Endothelial cell of umbilical vein (primary cell): ENCODE measurements around the gene KRTAP10-5. TPM values are rescaled to one million over a fixed set of nuclear protein-coding genes. Genes with fewer than 3 reads are reported as not detected.
"Not testable (repeated sequence)": the region's sequence is repeated elsewhere in the genome, so short reads cannot be mapped to it uniquely, and the experiment has no call there.

Source experiments
- BruUV-seq: library from RNA; stranded (reverse); fragments of 400-500 nt; replicated peaks from 2 replicates; lab custom pipeline; 2021; lab: Mats Ljungman, UMichigan
- CTCF ChIA-PET: fragments of 300-600, 350-600 bp; sonication (Branson Sonifier 250); formaldehyde crosslinking; loops from one replicate; lab custom pipeline; 2021; ENCODE audit warnings: antibody characterized with exemption, inconsistent platforms; lab: Charles Lee
- POLR2A ChIA-PET: fragments of 300-600, 350-600 bp; sonication (Branson Sonifier 250); formaldehyde crosslinking; loops from one replicate; lab custom pipeline; 2021; ENCODE audit warnings: antibody characterized with exemption, inconsistent platforms; lab: Charles Lee
- DNase-seq: peaks from one replicate; pipeline ENCODE4 v3.0.0-alpha.2; 2011; ENCODE audit warnings: low read depth, low spot score
- FAIRE-seq: peaks from 2 replicates; lab custom pipeline; 2011; peaks lifted over from hg19 to GRCh38; lab: Jason Lieb, UNC
- H2AFZ ChIP-seq: 2 replicates; pipeline ENCODE4 v1.6.0; 2012; ENCODE audit warnings: low read depth, low read length, control low read depth, inconsistent platforms
- H3K27ac ChIP-seq: 2 replicates; pipeline ENCODE4 v1.5.1; 2011; ENCODE audit warnings: low read depth, mild to moderate bottlenecking, control low read depth, low read length, moderate library complexity; ENCODE audit not compliant: insufficient read depth
- H3K27me3 ChIP-seq, 2 experiments: 2 replicates each; pipeline versions ENCODE4 v1.6.0 to v1.6.1; 2011; ENCODE audit warnings: low read length in 2 of 2, mixed read lengths in 1 of 2; ENCODE audit not compliant: control insufficient read depth in 2 of 2, insufficient read depth in 2 of 2
- H3K36me3 ChIP-seq, 2 experiments: 2 replicates in 1 of 2; 3 replicates in 1 of 2; pipeline ENCODE4 v1.5.1; 2011; ENCODE audit warnings: low read length in 2 of 2, mild to moderate bottlenecking in 1 of 2, moderate library complexity in 1 of 2; ENCODE audit not compliant: control insufficient read depth in 2 of 2, insufficient read depth in 2 of 2; ENCODE audit errors: extremely low read depth in 1 of 2
- H3K4me1 ChIP-seq: 3 replicates; pipeline ENCODE4 v1.5.1; 2011; ENCODE audit warnings: mild to moderate bottlenecking, low read length; ENCODE audit not compliant: control insufficient read depth, insufficient read depth; ENCODE audit errors: extremely low read depth
- H3K4me2 ChIP-seq: 2 replicates; pipeline ENCODE4 v1.6.1; 2011; ENCODE audit warnings: low read length, control low read depth, mixed read lengths; ENCODE audit not compliant: insufficient read depth
- H3K4me3 ChIP-seq, 3 experiments: fragments of 200-600 bp in 1 of 3; sonication (generic), shearing (Covaris generic) in 1 of 3; replicated peaks in 1 of 3; 2 replicates each; pipeline ENCODE4 v1.5.1; 2011 to 2016; ENCODE audit warnings: control low read depth in 3 of 3, low read length in 3 of 3, mild to moderate bottlenecking in 2 of 3, inconsistent platforms in 1 of 3, low read depth in 1 of 3, moderate library complexity in 1 of 3; ENCODE audit not compliant: insufficient read depth in 1 of 3
- H3K79me2 ChIP-seq: 2 replicates; pipeline ENCODE4 v1.6.0; 2012; ENCODE audit warnings: low read length, inconsistent platforms; ENCODE audit not compliant: control insufficient read depth, insufficient read depth
- H3K9ac ChIP-seq: replicated peaks from 2 replicates; pipeline ENCODE3; 2011; ENCODE audit warnings: low read length, control low read depth; ENCODE audit not compliant: insufficient read depth; ENCODE audit errors: extremely low read depth
- H3K9me1 ChIP-seq: replicated peaks from 3 replicates; pipeline ENCODE4 v1.6.0; 2011; ENCODE audit warnings: mild to moderate bottlenecking, low read length; ENCODE audit not compliant: control insufficient read depth, insufficient read depth; ENCODE audit errors: extremely low read depth
- H3K9me3 ChIP-seq: replicated peaks from 2 replicates; pipeline ENCODE4 v1.5.1; 2012; ENCODE audit warnings: low read length, inconsistent platforms; ENCODE audit not compliant: control insufficient read depth, insufficient read depth
- H4K20me1 ChIP-seq: replicated peaks from 2 replicates; pipeline ENCODE3; 2011; ENCODE audit warnings: mild to moderate bottlenecking, low read length; ENCODE audit not compliant: control insufficient read depth, insufficient read depth; ENCODE audit errors: extremely low read depth
- EZH2 ChIP-seq: IDR thresholded peaks from 2 replicates; pipeline ENCODE4 v1.6.1; 2012; ENCODE audit warnings: borderline replicate concordance, low read depth, mild to moderate bottlenecking, moderate library complexity, low read length, inconsistent platforms; ENCODE audit not compliant: severe bottlenecking
- FOS ChIP-seq: IDR thresholded peaks from 2 replicates; pipeline ENCODE4 v1.6.1; 2011; ENCODE audit warnings: mild to moderate bottlenecking, low read length, moderate library complexity, borderline replicate concordance; ENCODE audit not compliant: insufficient read depth
- GATA2 ChIP-seq: IDR thresholded peaks from 2 replicates; pipeline ENCODE4 v1.7.0; 2011; ENCODE audit warnings: low read depth, mild to moderate bottlenecking, moderate library complexity, mixed read lengths, low read length; ENCODE audit not compliant: insufficient read length, insufficient read depth
- JUN ChIP-seq: IDR thresholded peaks from 2 replicates; pipeline ENCODE4 v1.6.1; 2011; ENCODE audit warnings: borderline replicate concordance, low read depth; ENCODE audit not compliant: insufficient read length, insufficient read depth
- MYC ChIP-seq: IDR thresholded peaks from one replicate; pipeline ENCODE4 v1.6.1; 2011; ENCODE audit warnings: mild to moderate bottlenecking, low read depth, low read length
- POLR2A ChIP-seq: IDR thresholded peaks from 2 replicates; pipeline ENCODE4 v1.6.1; 2012; ENCODE audit warnings: low read depth, mild to moderate bottlenecking, control low read depth, low read length
- POLR2AphosphoS5 ChIP-seq: IDR thresholded peaks from 2 replicates; pipeline ENCODE4 v1.6.1; 2012; ENCODE audit warnings: low read depth, mild to moderate bottlenecking, control low read depth, low read length, moderate library complexity; ENCODE audit not compliant: insufficient read depth
- dilution Hi-C: fragments of 300-500 bp; cut with MboI; formaldehyde crosslinking; loops from one replicate; pipeline ENCODE4 v1.15.0; 2019; ENCODE audit warnings: low sequenced_read_pairs; ENCODE audit not compliant: extremely low pct_ligation_motif_present
- intact Hi-C: fragments of 100-400 bp; cut with micrococcal nuclease; formaldehyde crosslinking; loops from one replicate; pipeline ENCODE4 v1.10.0; 2022
- polyA plus RNA-seq, 4 experiments: library from polyadenylated mRNA; depleted of rRNA in 3 of 4; stranded (reverse) in 3 of 4; unstranded in 1 of 4; fragments of >200 nt; gene quantifications; 2 replicates each; pipeline versions ENCODE4 v1.2.1 to v1.2.3, GENCODE V29; 2011 to 2012; ENCODE audit warnings: missing spikeins in 1 of 4
- total RNA-seq: library from RNA; stranded (reverse); gene quantifications from 2 replicates; pipeline ENCODE4 v1.2.3, GENCODE V29; 2021
- TF ChIP-seq, protein P1 (sequence below): IDR thresholded peaks from 2 replicates; pipeline ENCODE4 v1.6.1; 2011; ENCODE audit not compliant: insufficient read depth, insufficient read length
- TF ChIP-seq, protein P2 (sequence below), 2 donors: IDR thresholded peaks; 1 replicate in 1 of 2; 2 replicates in 1 of 2; pipeline ENCODE4 v1.5.1; 2011; ENCODE audit warnings: low read length in 2 of 2, mild to moderate bottlenecking in 2 of 2, moderate library complexity in 2 of 2, control low read depth in 1 of 2, inconsistent platforms in 1 of 2, low read depth in 1 of 2; ENCODE audit not compliant: insufficient read depth in 1 of 2; ENCODE audit errors: extremely low read depth in 1 of 2

The KRTAP10-5 gene
- total and polyA plus RNA-seq, 2 donors (not counting 3 experiments of a cell fraction or from before 2014, with no cell fraction given): not detected

DNA sequence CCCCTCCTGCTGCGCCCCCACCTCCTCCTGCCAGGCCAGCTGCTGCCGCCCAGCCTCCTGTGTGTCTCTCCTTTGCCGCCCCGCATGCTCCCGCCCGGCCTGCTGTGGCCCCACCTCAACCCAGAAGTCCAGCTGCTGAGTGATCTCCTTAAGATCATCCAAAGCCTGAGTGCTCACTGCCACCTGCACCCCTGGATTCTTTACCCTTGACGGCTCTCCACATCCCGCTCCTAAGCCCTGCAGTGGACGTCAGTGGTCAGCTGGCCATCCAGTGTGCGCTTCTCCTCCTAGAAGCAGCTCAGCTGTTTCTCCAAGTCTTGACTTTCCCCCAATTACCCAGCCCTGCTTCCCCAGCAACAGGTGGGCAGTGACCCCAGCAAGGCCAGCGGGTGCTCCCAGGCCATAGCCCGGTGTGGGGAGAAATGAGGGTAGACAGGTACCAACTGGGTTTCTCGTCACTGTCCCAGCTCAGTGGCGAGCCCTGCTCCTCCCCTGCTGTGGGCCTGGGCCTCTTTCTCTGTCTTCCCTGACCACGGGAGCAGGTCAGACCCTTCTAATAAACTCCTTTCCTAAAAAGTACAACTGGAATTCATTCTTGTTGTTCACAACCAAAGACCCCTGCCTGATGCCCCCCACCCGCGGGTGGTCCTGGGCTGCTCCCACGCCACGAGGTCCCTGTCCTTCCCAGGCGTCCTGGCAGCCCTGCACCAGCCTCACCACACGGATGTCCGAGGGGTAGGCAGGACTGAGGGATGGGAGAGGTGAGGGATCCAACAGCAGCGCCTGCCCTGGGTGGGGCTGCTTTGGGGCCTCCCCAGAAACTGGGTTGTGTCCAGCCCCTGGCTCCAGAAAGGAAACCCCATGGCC, 21.4 kb upstream of the KRTAP10-5 start:
- no peak overlapping the region for H3K27ac ChIP-seq
- H3K4me3 ChIP-seq: no peak overlapping the region
- no TSS peak for BruUV-seq
- H3K27me3 ChIP-seq: peaks cover 0 to 5% of the 10 kb centered on the region in 2 experiments
- dilution Hi-C loops: no loop called here
- H3K9me3 ChIP-seq: no peaks in the 10 kb centered on the region
- H3K9ac ChIP-seq: no peak overlapping the region
- no peaks in the 10 kb centered on the region for H3K36me3 ChIP-seq
- DNase-seq (no peak), FAIRE-seq (no peak)
- no peaks in the 10 kb centered on the region for H3K9me1 ChIP-seq
- H4K20me1 ChIP-seq: no peaks in the 10 kb centered on the region
- no peak overlapping the region for H2AFZ ChIP-seq
- ChIA-PET CTCF (no interaction called here), POLR2A (no interaction called here)
- no peak overlapping the region for H3K4me2 ChIP-seq
- H3K79me2 ChIP-seq: no peaks in the 10 kb centered on the region
- TF ChIP-seq JUN (no peak), POLR2A (no peak), POLR2AphosphoS5 (no peak), EZH2 (no peak), GATA2 (no peak), FOS (no peak), MYC (no peak)
- TF ChIP-seq, protein P1, sequence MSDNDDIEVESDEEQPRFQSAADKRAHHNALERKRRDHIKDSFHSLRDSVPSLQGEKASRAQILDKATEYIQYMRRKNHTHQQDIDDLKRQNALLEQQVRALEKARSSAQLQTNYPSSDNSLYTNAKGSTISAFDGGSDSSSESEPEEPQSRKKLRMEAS: no peak
- TF ChIP-seq, protein P2, sequence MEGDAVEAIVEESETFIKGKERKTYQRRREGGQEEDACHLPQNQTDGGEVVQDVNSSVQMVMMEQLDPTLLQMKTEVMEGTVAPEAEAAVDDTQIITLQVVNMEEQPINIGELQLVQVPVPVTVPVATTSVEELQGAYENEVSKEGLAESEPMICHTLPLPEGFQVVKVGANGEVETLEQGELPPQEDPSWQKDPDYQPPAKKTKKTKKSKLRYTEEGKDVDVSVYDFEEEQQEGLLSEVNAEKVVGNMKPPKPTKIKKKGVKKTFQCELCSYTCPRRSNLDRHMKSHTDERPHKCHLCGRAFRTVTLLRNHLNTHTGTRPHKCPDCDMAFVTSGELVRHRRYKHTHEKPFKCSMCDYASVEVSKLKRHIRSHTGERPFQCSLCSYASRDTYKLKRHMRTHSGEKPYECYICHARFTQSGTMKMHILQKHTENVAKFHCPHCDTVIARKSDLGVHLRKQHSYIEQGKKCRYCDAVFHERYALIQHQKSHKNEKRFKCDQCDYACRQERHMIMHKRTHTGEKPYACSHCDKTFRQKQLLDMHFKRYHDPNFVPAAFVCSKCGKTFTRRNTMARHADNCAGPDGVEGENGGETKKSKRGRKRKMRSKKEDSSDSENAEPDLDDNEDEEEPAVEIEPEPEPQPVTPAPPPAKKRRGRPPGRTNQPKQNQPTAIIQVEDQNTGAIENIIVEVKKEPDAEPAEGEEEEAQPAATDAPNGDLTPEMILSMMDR (IDR thresholded peaks at IDR 0.05; ENCODE audit: extremely low read depth in 1 of 2, insufficient read depth in 1 of 2, low read depth in 1 of 2, low read length in 2 of 2): no peak
- no peaks in the 10 kb centered on the region for H3K4me1 ChIP-seq
- intact Hi-C loops: no loop called here

DNA sequence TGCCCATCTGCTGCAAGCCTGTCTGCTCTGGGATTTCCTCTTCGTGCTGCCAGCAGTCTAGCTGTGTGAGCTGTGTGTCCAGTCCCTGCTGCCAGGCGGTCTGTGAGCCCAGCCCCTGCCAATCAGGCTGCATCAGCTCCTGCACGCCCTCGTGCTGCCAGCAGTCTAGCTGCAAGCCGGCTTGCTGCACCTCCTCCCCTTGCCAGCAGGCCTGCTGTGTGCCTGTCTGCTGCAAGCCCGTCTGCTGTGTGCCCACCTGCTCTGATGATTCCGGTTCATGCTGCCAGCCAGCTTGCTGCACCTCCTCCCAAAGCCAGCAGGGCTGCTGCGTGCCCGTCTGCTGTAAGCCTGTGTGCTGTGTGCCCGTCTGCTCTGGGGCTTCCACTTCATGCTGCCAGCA, 20.7 kb upstream of the KRTAP10-5 start:
- H3K79me2 ChIP-seq, H3K4me3 ChIP-seq, H3K27ac ChIP-seq, H2AFZ ChIP-seq, H3K27me3 ChIP-seq, POLR2A ChIA-PET, H3K36me3 ChIP-seq, H3K4me2 ChIP-seq, H3K9me3 ChIP-seq, DNase-seq, intact Hi-C loops, H3K4me1 ChIP-seq, H4K20me1 ChIP-seq, FAIRE-seq, dilution Hi-C loops, H3K9me1 ChIP-seq, BruUV-seq, H3K9ac ChIP-seq: not testable (repeated sequence)
- CTCF ChIA-PET: interaction anchor here (0.6 to 1.2 kb wide), 2 partner anchors 9 to 118 kb away, joined by 3 to 4 read pairs; partner anchors contain the start of gene KRTAP10-6
